HS-27A (cell line): ENCODE results near the gene GAREM1.

ENCODE experiments used
- DNase-seq: peaks from one replicate; pipeline ENCODE4 v3.0.0-alpha.2; 2012; ENCODE audit warnings: low read depth, missing footprints

The GAREM1 gene

DNA sequence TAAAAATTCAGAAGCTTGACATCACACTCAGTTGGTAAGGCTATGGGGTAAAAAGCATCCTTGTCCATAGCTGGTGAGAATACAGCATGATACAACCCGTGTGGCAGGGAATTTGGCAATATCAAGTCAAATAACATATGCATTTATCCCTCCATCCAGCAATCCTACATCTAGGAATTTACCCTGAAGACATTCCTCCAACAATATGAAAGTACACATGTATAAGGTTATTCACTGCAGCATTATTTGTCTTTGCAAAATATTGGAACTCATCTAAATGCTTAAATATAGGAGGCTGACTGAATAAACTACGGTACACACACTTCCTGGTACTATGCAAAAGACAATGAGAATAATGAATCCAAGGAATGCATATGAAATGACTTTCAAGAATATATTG is 179.9 kb downstream of the GAREM1 start:
- DNase-seq, result no peak

GRCh38 chr18:32289483-32290075 is 181.1 kb downstream of the GAREM1 start:
- peak; percentile 14 for DNase-seq

GRCh38 chr18:32287873-32288272 is 182.8 kb downstream of the GAREM1 start:
- no peak for DNase-seq

DNA sequence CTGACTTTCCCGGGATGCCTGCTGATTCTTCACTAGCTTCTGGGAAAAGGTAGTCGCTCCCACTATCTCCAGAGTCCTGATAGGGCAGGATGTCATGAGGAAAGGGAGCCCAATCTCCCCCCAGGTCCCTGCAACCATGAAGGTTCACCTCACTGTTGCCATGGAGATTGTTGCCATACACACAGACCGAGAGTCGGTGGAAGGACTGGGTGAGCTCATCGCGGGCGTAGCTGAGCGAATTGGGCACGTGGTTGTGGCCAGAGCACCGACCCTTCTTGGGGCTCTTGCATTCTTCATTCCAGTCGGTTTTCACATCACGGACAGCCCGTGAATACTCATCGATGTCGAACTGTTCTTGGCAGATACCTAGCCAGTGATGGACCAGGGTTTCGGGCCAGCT is 183.4 kb downstream of the GAREM1 start:
- no peak for DNase-seq

- no peak for DNase-seq
These were observed 183.9 kb downstream of the GAREM1 start for GRCh38 chr18:32286749-32287148.

GRCh38 chr18:32284284-32284683 is 186.4 kb downstream of the GAREM1 start:
- no peak for DNase-seq

- no peak for DNase-seq
These were observed 189.8 kb downstream of the GAREM1 start for GRCh38 chr18:32280911-32281310.

DNA sequence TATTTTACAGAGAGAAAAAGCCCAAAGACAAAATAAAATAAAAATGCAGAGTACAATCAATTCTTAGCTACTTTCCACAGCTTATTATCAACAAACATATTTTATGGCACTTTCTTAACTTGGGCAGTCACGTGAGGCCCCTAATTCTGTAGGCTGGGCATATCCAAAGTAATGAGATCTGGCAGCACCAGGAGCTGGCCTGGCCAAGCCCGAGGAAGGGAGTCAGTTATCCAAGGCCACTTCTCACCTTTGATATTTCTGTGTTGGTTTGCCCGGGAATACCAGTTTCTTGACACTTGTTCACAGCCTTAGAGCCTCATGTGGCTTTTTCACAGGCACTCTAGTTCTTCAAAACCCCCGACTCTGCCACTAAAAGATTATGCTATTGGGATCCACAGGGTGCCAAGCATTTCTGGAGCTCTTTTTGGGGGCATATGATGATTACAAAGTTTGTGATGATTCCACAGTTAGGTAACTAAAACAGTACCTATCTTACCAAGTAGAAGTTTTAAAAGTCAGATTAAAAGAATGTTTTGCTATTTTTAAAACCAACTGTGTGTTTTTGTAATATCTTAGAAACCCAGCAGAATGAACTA is 190.4 kb downstream of the GAREM1 start:
- DNase-seq, result no peak

DNA sequence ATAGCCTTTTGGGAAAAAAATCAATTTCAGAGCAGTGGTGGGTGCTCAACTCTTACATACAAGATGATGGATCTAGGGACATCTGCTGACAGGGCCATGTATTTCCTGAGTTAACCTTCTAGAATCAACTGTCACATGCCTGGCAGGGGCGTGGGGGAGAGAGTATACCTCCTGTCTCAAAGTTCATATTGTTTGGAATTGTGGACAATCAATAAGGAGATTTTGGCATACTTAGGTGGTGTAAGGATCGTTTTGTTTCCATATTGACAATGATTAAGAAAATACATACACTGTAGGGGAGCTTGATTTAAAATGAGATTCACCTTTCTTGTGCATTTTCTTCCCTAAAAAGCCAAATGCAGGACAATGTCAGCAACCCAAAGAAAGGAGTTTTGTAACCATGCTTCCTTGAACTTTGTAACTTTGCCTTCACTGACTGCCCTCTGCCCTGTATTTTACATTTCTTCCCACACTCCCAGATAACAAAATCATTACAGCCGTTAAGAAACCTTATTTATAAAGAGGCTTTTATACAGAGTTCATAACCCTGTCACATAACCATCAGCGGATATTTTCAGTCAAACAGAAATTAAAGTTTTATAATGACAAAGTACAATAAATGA is 192.4 kb downstream of the GAREM1 start:
- no peak for DNase-seq

GRCh38 chr18:32277549-32277948 is 193.1 kb downstream of the GAREM1 start:
- no peak for DNase-seq

DNA sequence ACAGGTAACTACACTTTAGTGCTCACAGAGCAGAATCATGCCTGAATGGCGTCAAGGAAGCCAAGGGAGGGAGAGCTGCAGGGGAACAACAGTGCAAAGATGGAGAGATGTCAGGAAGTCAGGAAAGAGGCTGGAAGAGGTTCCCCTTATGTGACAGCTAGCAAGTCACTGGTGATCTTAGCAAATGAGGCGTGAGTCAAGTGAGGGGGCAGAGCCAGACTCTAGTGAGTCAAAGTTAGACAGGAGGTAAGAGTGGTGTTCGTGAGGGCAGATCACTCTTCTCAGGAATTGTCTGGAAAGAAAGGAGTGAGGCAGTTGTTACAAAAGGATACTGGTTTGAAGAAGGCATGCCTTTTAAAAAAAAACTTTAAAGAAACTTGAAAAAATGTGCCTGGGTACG is 193.8 kb downstream of the GAREM1 start:
- no peak for DNase-seq

GRCh38 chr18:32276256-32276655 is 194.4 kb downstream of the GAREM1 start:
- DNase-seq, result no peak

- DNase-seq, result no peak
These were observed 195.5 kb downstream of the GAREM1 start for GRCh38 chr18:32275221-32275620.

DNA sequence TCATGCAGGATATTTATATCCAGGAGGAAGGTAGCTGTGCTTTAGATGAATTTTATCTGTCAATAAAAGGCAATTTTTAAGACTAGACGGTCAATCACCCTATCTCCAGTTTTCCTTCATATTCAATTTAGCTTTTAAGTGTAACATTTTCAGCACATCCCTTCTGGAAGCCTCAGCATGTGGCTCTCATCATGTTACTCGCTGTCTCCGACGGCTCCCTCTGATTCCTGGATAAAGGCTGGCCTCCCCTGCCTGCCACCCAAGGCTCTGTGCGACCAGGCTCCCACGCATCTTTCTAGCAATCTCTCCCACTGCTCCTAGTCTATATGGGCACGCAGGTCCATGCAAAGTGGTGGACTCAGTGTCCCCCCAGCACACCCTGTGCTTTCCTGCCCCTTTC is 196.4 kb downstream of the GAREM1 start:
- no peak for DNase-seq

DNA sequence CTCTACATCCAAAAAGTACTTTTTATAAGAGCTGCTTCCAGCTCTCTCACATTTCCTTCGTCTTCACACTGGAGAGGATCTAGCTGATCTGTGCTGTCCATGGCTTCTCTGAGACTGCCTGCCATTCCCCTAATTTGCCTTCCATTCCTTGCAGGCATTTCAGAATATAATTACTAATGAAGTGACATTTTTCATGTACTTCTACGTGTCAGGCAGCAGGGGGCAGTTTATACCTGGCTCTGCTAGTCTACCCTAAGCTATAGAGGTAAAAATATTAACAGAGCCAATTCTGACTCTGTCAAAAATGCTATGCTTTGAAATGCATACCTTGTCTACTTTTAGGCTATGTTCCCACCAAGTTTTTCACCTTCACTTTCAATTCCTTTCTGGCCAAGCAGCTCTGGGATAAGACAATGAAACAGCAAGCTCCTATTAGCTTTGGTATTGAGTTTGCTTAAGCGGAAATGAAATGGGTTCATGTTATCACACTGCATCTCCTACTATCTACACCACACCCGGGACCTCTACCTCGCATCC is 198.9 kb downstream of the GAREM1 start:
- no peak for DNase-seq

- DNase-seq, result no peak
These were observed 200.3 kb downstream of the GAREM1 start for GRCh38 chr18:32270341-32270740.

GRCh38 chr18:32267463-32267862 is 203.2 kb downstream of the GAREM1 start:
- no peak for DNase-seq

DNA sequence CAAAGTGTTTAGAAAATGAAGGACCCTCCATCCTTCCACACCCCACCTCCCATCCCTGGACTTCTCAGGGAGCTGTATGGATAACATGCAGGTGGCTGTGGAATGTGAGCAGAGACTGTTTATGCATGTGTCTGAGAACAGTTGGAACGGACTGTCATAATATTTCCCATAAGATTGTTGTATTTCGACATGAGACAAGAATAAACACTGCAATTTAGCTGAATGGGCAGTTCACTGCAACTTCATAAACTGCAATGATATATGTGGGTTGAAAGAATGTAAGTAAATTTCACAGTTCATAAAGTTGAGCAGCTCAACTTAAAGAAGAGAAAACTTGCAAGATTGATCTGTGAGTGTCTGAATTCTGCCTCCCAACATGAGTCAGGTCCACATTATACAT is 206.3 kb downstream of the GAREM1 start:
- DNase-seq, result no peak

GRCh38 chr18:32262092-32262491 is 208.6 kb downstream of the GAREM1 start:
- DNase-seq, result no peak

DNA sequence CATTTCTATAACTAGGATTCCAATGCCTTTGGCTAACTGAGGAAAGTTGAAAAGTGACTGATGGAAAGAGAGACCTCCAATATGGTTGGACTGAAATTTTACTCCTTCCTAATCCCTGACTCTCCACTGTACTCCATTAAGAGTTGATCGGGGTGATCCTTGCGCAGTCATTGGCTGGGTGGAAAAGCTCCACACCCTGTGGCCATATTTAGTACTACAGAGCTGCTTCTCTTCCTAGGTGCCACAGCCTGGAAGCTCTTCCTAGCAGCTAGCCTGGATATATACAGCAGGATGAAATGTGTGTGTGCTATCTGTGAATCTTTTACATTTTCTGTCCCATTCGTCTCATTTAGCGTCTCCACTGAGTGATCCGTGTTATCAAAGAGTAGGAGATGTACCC is 209.7 kb downstream of the GAREM1 start:
- no peak for DNase-seq

DNA sequence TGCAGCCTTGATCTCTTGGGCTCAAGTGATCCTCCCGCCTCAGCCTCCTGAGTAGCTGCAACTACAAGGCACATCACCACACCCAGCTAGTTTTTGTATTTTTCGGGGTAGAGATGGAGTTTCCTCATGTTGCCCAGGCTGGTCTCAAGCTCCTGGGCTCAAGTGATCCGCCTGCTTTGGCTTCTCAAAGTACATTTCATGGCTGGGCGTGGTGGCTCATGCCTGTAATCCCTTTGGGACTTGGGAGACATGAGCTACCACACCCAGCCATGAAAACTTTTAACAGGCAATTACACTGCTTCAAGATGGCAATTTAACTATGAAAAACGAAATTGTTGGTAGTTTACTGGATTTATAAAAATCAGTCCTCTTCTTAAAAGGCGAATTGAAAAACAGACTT is 211.1 kb downstream of the GAREM1 start:
- DNase-seq, result no peak

DNA sequence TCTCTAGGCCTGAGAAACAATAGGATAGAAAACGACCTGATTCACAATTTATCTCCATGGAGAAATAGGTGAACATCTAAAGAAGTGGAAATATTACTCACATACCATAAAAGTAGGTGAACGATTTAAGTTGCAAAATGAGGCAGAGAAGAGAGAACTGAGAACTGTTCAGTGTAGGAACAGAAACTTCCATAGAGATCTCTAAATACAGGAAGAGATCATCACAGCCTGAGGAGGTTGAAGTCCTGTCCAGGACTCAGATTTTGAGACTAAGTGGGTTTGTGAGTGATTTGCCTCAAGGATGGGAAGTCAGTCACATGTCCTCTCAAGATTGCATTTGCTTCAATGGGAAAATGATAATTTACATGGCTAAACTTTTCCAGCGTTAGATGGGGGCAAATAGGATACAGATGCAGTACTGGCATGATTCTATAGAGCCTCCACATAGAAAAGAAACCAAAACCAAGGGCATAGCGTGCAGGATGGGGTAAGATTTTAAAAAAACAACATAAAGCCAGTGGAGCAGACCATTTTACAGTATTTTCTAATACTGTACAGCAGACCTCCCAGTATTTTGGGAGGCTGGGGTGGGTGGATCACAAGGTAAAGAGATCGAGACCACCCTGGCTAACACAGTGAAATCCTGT is 212.0 kb downstream of the GAREM1 start:
- DNase-seq, result no peak

DNA sequence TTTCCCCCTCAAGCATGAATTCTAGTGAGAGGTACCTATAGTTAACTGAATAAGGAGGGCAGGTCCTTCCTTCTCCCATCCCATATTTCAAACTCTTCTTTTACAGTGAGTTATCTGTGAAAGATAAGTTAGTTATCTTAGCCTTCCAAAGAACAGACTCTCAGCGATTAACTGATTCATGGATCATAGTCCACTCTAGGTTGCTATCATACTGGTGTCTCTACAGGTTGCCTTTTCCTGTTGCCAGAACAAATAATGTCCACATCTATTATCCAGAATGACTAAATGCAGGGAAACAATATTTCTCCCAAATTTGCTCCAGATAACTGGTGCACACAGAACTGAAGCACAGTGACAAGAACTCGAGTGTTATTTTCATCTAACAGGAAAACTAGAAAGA is 212.5 kb downstream of the GAREM1 start:
- no peak for DNase-seq
